ENCODE data around the gene SLC9A9. TPM values are rescaled to one million over a fixed set of nuclear protein-coding genes. Genes with fewer than 3 reads are reported as not detected.
A peak's percentile ranks its signal among the peaks of the same experiment; 100 is the strongest.

SLC9A9 gene
- total and polyA plus RNA-seq, 9 of the 15 experiments (the other 6 are each of a cell fraction or from before 2014, with no cell fraction given) = 0.03 to 0.13 TPM; not detected in 7

GRCh38 chr3:143307613-143308183, 540.6 kb downstream of the SLC9A9 start (continued):
- TF ChIP-seq THAP12 (CRISPR knock-in tag; IDR thresholded peaks at IDR 0.05) = no peak
- no peak for TF ChIP-seq BRCA1 (IDR thresholded peaks at IDR 0.05)
- TF ChIP-seq BRCA1 (CRISPR knock-in tag; IDR thresholded peaks at IDR 0.05) = no peak
- no peak for TF ChIP-seq SIN3B (IDR thresholded peaks at IDR 0.05; ENCODE audit: low read depth)
- TF ChIP-seq ZNF347 (CRISPR knock-in tag; IDR thresholded peaks at IDR 0.05; ENCODE audit: low read depth) = no peak
- no peak for TF ChIP-seq CBX5 (IDR thresholded peaks at IDR 0.05; ENCODE audit: borderline replicate concordance, low read depth)
- no peak for TF ChIP-seq CTCF (IDR thresholded peaks at IDR 0.05 in 2 of 3, conservative IDR thresholded peaks at IDR 0.05 in 1 of 3; ENCODE audit: insufficient read depth in 2 of 3, low read depth in 1 of 3, low read length in 3 of 3)
- TF ChIP-seq RAD51 (IDR thresholded peaks at IDR 0.05; ENCODE audit: borderline replicate concordance, low read depth) = no peak
- TF ChIP-seq SMC3 (conservative IDR thresholded peaks at IDR 0.05; ENCODE audit: insufficient read depth, low read depth, low read length) = no peak
- peak; percentile 88 for TF ChIP-seq MAFG (tag; conservative IDR thresholded peaks at IDR 0.05)
- peak; percentile 95 for TF ChIP-seq ESRRA (IDR thresholded peaks at IDR 0.05; ENCODE audit: borderline replicate concordance, low read depth)
- no peak for TF ChIP-seq ZNF655 (CRISPR knock-in tag; IDR thresholded peaks at IDR 0.05)
- TF ChIP-seq CHCHD3 (CRISPR knock-in tag; IDR thresholded peaks at IDR 0.05) = no peak
- no peak for TF ChIP-seq FOXP4 (CRISPR knock-in tag; IDR thresholded peaks at IDR 0.05; ENCODE audit: borderline replicate concordance)
- TF ChIP-seq ZNF212 (CRISPR knock-in tag; IDR thresholded peaks at IDR 0.05) = no peak
